ENCODE data around the gene ITLN2.

GRCh38 chr1:160997323-160998038 is 42.9 kb upstream of the ITLN2 start:
- TF ChIP-seq CTCF (IDR thresholded peaks at IDR 0.05) (peak; percentile 46 to 77 (median 62)), POLR2A (IDR thresholded peaks at IDR 0.05) (no peak)
